HAP-1 (cell line): ENCODE results near the gene MLC1.

ENCODE experiments used
- DNase-seq, 2 experiments: peaks; one replicate each; pipeline ENCODE4 v3.0.0-alpha.2; 2016 to 2020; ENCODE audit warnings: low spot score in 2 of 2
- H3K27me3 ChIP-seq: fragments of 250-450 bp; sonication (Bioruptor Pico); 2 replicates; pipeline ENCODE4 v1.5.1; 2020; ENCODE audit warnings: low read depth, mild to moderate bottlenecking, moderate library complexity
- H3K36me3 ChIP-seq: fragments of 250-450 bp; sonication (Bioruptor Pico); replicated peaks from 2 replicates; pipeline ENCODE4 v1.5.1; 2020; ENCODE audit warnings: mild to moderate bottlenecking
- H3K4me1 ChIP-seq: fragments of 250-450 bp; sonication (Bioruptor Pico); 2 replicates; pipeline ENCODE4 v1.5.1; 2020; ENCODE audit warnings: mild to moderate bottlenecking
- H3K4me3 ChIP-seq: fragments of 250-450 bp; sonication (Bioruptor Pico); 2 replicates; pipeline ENCODE4 v1.5.1; 2020; ENCODE audit warnings: mild to moderate bottlenecking, moderate library complexity
- H3K9me3 ChIP-seq: fragments of 250-450 bp; sonication (Bioruptor Pico); 2 replicates; pipeline ENCODE4 v1.5.1; 2020; ENCODE audit warnings: mild to moderate bottlenecking, moderate library complexity
- in situ Hi-C: fragments of 300-500 bp; cut with MboI; formaldehyde crosslinking; loops from 3 replicates; pipeline ENCODE4 v1.14.3; 2020; ENCODE audit warnings: low sequenced_read_pairs, inconsistent platforms, mixed read lengths

MLC1 gene

DNA sequence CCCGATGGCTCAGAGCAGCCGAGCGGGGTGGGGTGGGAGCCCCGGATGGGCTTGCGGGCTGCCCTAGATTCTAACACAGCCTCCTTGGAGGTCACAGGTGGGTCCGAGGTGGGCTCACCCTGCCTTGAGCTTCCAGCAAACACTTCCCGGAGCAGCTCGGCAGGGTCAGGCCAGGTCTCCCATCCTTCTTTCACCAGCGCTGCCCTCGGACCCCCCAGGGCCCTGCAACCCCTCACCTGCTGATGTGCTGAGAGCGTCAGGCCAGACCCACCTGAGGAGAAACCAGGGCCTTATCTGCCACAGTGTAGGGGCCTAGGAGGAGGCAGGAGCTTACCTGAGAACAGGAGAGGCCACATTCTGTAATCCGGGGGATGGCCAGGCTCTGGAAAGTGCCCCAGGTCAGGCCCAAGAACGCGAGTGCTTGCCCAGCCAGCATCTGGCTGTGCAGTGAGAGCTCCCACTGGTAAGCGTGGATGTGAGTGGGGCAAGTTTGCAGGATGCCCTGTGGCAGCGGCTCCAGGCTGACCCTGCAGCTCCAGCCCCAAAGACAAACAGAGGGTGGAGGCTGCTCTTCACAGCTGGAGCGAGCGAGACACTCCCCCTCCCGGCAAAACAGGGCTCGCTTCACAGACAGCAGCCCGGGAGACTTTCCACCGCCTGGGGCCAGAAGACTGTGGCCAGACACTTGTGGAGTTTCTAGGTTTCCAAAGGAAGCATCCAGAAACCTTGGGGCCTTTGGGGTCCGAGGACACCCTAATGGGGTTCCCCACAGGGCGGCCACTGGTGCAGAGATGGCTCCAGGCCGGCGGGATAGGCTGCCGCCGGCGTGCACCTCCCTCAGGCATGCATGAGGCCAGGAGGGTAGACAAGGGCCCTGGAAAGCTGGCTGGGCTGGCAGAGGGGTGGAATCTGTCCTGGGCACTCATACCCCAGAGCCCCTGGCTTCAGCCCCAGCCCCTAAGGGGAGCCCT lies 72.7 kb downstream of the MLC1 start, which contains the start of gene IL17REL:
Gene IL17REL (minus strand): TSS at position 555 of the 971 bp plus-strand sequence. CDS start 119 bp downstream, at position 436.
- no peak for DNase-seq

DNA sequence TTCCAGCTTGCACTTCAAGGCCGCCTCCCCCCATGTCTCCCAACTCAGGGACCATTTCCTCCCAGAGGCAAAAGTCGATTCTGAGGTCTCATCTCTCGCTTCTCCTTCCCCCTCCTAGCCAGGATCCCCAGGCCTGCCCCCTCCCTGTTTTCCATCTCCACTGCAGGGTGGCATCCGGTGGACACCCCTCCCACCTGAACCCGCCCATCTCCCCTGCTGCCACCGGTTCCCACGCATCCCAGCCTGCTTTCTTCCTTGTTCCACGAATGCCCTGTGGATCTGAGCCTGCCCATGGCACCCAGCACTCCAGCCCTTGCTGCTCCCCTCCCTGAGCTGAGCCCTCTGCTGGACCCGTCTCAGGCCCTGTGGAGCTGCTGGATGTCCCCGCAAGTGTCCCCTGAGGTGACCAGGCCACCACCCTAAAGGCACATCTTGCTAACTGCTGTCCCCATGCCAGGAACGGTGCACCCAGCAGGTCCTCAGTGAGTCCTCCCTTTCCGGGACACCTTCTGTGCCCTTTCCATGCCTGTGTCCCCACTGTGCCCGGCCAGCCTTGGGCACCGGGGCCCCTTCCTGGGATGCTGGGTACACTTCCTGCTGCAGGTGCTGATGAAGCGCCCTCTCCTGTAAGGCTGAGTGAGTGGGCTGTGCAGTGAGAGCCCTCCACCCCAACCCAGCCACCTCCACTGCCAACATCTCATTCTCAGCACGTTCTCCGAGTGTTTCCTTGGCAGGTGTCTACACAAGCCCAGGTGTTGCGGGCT lies 73.6 kb downstream of the MLC1 start:
- in situ Hi-C loops = no loop called here
- no peak for DNase-seq
- H3K9me3 ChIP-seq = no peaks in the 10 kb centered on the region
- H3K4me3 ChIP-seq = no peak overlapping the region
- no peaks in the 10 kb centered on the region for H3K36me3 ChIP-seq
- H3K27me3 ChIP-seq = peaks cover 21% of the 10 kb centered on the region
- no peaks in the 10 kb centered on the region for H3K4me1 ChIP-seq

More for the DNA sequence above, 72.7 kb downstream of the MLC1 start, which contains the start of gene IL17REL:
- peaks cover 21% of the 10 kb centered on the region for H3K27me3 ChIP-seq
- no peaks in the 10 kb centered on the region for H3K36me3 ChIP-seq
- H3K4me1 ChIP-seq = no peaks in the 10 kb centered on the region
- no peak within 1 kb of the TSS for H3K4me3 ChIP-seq
- no peaks in the 10 kb centered on the region for H3K9me3 ChIP-seq
- in situ Hi-C loops = no loop called here

DNA sequence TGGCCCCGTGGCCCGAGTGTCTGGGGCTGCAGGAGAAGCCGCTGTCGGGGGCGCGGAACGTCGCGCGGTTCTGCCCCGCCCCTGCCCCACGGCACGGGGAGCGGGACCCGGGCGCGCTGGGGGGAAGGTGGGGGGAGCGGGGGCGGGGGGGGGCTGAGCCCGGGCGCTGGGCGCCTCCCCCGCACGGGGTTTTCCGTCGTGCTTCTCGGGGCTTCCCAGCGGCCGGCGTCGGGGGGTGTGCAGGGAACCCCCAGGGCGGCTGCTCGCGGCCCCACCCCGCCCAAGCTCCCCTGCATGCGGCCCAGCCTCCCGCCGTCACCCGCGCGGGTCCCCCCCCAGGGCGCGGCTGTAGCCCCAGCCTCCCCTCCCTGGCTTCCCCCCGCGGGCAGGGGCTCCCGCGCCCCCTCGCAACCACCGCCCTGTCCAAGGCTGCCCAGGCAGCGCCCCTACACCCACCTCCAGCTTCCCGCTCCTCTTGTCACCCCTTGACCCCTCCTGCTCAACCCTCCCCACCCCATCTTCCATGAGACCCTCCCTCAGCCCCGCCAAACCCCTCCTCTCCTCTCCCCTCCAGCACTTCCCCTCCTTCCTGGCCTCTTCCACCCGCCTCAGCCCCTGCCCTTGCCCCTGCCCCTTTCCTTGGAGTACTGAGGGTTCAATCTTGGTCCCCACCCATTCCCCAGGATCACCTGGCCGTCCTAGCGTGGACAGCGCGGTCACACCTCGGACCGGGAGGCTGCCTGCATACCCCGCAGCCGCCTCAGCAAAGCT lies 74.4 kb downstream of the MLC1 start:
- no peak for DNase-seq
- H3K9me3 ChIP-seq = no peaks in the 10 kb centered on the region
- in situ Hi-C loops = no loop called here
- H3K4me3 ChIP-seq = no peak overlapping the region
- H3K4me1 ChIP-seq = no peaks in the 10 kb centered on the region
- H3K27me3 ChIP-seq = peaks cover 21% of the 10 kb centered on the region
- no peaks in the 10 kb centered on the region for H3K36me3 ChIP-seq

DNA sequence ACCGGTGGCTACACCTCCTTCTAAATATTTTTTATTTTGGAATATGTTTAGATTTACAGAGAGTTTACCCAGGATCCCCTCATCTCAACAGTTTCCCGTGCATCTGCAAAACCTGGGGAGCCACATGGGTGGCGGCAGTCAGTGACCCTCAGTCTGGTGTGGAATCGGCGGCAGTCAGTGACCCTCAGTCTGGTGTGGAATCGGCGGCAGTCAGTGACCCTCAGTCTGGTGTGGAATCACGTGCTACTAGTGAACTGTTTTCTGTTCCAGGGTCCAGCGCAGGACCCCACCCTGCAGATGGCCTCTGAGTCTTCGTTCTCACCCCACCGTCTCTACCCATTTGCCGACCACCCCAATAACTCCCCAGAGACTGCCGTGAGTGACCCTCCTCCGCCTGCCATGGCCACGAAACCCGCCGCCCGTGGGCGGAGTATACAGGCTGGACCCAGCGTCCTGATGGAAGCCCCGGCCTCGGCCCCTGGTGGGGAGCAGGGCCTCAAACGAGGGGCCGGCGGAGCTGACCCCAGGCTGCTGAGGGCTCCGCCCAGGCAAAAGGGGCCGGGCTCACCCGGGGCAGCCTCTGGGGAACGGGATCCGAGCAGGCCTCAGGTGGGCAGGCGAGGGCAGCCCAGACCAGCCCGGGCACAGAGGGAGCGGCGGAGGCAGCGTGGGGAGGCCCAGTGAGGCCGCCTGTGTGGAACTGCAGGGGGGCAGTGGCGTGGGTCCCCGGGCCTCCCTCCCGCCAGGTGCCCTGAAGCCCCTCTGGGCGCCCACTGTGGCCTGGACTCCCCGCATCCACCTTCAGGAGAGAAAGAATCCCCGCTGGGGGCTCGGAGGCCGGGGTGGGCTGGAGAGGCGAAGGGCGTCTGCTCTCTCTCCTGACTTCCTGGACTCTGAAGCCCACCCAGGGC lies 75.2 kb downstream of the MLC1 start:
- no peak overlapping the region for H3K4me3 ChIP-seq
- in situ Hi-C loops = no loop called here
- no peaks in the 10 kb centered on the region for H3K36me3 ChIP-seq
- H3K4me1 ChIP-seq = no peaks in the 10 kb centered on the region
- DNase-seq = no peak
- no peaks in the 10 kb centered on the region for H3K9me3 ChIP-seq
- peaks cover 21% of the 10 kb centered on the region for H3K27me3 ChIP-seq
